Fibroblast of skin of scalp (primary cell): ENCODE measurements around the gene RAB10.
"Not testable (repeated sequence)": the region's sequence is repeated elsewhere in the genome, so short reads cannot be mapped to it uniquely, and the experiment has no call there.

Experiments used
- DNase-seq: peaks from one replicate; pipeline ENCODE4 v3.0.0-alpha.2; 2013

RAB10 gene

GRCh38 chr2:26061539-26061938 is 27.7 kb downstream of the RAB10 start:
- no peak for DNase-seq

DNA sequence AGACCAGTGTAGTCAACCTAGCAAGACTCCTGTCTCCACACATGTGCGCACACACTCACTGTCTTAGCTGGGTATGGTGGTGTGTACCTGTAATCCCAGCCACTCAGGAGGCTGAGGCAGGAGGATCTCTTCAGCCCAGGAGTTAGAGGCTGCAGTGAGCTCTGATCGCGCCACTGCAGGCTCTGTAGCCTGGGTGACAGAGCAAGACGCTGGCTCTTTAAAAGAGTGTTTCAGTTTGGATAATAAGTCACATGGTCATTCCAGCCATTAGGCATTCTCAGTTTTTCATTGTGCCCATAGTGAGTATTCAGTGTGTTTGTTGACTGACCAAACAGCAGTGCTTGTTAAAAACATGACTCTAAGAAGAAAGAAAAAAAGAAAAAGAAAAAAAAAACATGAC is 31.0 kb downstream of the RAB10 start:
- no peak for DNase-seq

- DNase-seq, result no peak
These were observed 33.5 kb downstream of the RAB10 start for GRCh38 chr2:26067186-26067974.

DNA sequence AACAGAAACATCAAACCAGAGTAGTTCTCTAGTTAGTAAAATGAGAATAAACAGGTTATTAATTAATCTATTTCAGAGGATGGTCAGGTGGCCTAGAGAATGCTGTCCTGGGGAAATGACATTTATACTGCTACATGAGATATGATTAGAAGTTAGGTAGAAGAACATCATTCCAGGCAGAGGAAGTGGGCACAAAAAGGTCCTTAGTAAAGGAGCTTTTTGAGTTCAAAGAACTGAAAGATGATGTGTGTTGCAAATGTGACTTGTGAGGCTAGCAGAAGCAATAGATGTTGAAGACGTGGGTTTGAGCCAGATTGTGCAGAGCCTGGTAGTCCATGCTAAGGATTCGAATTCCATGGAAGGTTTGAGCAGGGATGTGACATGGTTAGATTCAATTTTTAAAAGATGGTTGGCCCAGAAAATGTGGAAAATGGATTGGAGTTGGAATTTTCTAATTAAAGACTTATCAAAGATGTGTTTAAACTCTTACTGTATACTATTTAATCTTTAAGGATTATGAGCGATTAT is 34.2 kb downstream of the RAB10 start:
- DNase-seq, result no peak

DNA sequence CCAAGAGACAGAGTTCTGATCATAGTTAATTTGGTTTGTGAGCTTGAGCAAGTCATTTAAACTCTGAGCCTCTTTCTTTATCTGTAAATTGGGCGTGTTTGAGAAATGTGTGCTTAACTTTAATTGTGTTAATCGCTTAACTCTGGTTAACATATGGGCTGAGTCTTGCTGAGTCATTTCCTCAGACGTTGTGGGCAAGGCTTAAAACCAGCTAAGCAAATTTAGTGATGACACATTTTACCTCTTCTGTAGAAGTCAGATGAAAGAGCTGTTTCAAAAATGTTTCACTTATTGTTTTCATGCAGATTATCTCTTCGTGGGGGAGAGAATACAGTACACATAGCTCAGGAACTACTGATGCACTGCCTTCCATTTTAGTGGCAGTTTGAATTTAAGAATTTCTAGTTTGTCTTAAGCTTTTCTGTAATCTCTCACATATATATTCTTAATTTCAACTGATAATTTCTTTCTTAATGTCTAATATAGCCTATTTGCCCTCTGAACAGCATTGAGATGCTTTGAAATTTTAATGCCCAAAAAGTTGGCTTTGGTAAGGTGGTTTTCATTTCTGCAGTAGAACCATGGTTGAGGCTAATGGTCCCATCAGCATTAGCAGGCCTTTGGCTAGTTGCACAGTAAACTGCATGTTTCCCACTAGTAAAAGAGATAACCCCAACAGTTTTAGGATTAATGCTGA is 34.9 kb downstream of the RAB10 start:
- peak; percentile 77 for DNase-seq

- no peak for DNase-seq
These were observed 36.8 kb downstream of the RAB10 start for GRCh38 chr2:26070730-26071129.

GRCh38 chr2:26072925-26073768 is 39.3 kb downstream of the RAB10 start:
- no peak for DNase-seq

GRCh38 chr2:26073830-26074229 is 39.9 kb downstream of the RAB10 start:
- DNase-seq, result no peak

GRCh38 chr2:26074676-26075075 is 40.8 kb downstream of the RAB10 start:
- no peak for DNase-seq

- no peak for DNase-seq
These were observed 41.3 kb downstream of the RAB10 start for GRCh38 chr2:26075173-26075572.

- no peak for DNase-seq
These were observed 42.2 kb downstream of the RAB10 start for GRCh38 chr2:26076001-26076587.

DNA sequence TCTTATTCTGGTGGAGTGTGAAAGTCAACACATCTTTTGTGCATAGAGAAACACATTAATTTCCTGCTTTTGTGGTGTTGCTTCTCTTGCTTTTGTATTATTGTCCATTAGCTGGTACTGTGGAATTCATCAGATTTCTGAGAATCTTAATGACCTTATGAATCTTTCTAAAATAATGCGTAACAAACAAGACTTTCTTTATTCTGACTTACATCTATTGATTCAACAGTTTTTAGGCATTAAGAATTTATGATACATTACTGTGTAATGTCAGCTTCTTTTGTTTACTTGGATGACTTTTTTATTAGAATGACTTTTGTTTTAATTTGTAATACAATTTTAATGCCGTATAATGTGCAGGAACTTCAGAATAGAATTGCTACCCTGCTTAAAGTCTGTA is 43.4 kb downstream of the RAB10 start:
- DNase-seq, result no peak

DNA sequence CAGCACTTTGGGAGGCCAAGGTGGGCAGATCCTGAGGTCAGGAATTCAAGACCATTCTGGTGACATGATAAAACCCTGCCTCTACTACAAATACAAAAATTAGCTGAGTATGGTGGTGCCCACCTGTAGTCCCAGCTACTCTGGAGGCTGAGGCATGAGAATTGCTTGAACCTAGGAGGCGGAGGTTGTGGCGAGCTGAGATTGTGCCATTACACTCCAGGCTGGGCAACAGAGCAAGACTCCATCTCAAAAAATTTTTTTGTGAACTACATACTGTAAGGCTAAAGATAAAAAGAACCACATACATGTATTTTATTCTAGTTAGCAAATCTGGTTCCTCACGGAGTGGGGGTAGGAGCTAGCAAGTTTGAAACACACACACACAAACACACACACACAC is 45.1 kb downstream of the RAB10 start:
- DNase-seq, result no peak

GRCh38 chr2:26080356-26080755 is 46.5 kb downstream of the RAB10 start:
- peak; percentile 75 for DNase-seq

- DNase-seq, result not testable (repeated sequence)
These were observed 47.0 kb downstream of the RAB10 start for GRCh38 chr2:26080925-26081324.

GRCh38 chr2:26081556-26081955 is 47.7 kb downstream of the RAB10 start:
- no peak for DNase-seq

DNA sequence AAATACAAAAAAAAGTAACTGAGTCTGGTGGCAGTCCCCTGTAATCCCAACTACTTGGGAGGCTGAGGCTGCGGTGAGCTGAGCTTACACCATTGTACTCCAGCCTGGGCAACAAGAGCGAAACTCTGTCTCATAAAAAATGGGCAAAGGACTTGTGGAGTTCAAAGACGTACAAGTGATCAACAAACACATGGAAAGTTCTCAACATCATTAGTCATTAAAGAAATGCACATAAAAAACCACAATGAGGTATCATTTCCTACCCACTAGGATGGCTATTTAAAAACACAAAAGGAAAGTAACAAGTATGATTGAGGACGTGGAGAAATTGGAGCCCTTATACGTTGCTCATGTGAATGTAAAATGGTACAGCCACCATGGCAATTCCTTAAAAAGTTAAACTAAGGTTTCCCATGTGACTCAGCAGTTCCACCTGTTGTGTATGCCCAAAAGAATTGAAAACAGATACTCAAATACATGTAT is 52.3 kb downstream of the RAB10 start:
- peak; percentile 21 for DNase-seq

DNA sequence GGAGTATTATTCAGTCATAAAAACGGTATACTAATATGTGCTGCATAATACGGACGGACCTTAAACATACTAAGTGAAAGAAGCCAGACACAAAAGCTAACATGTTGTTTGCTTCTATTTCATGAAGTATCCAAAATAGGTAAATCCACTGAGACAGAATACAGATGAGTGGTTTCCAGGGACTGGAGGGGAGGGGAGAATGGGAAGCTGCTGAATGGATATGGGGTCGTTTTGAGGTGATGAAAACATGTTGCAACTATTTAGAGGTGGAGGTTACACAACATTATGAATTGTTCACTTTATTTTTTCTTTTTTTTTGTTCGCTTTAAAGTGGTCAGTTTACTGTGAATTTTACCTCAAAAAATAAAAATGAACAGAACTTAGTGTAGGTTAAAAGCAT is 52.9 kb downstream of the RAB10 start:
- DNase-seq, result no peak

DNA sequence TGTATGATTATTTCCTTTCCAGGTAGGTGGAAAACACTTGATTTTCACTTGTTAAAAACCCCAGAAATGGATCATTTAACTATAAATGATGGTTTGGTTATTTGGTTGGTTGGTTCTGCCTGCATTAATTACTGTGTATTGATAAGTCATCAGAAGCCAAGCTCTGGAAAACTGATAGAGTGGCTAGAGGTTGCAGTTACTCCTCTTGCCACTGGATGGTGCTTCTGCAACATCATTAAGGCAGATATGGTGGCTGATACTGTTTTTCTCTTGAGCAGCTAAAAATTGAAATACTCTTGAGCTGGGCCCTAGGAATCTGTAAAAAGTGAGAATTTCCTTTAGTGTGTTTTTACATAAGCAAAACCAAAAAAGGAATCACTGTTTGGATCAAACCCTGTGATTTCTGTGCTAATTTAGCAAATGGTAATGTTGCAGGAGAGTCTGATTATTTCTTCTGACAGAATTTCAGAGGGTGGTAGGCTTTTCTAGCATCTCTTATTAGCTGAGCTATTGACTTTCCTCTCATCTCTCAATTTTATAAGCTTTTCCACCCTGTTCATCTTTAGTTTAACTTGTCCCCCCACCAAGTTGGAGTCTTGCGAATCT is 54.3 kb downstream of the RAB10 start:
- DNase-seq, result peak; percentile 19

GRCh38 chr2:26088931-26089330 is 55.0 kb downstream of the RAB10 start:
- not testable (repeated sequence) for DNase-seq

- DNase-seq, result no peak
These were observed 55.5 kb downstream of the RAB10 start for GRCh38 chr2:26089337-26089736.

- no peak for DNase-seq
These were observed 61.9 kb downstream of the RAB10 start for GRCh38 chr2:26095758-26096157.
